Esophagus squamous epithelium (tissue), 5 donors: ENCODE measurements around the gene SKAP1. TPM values are rescaled to one million over a fixed set of nuclear protein-coding genes. Genes with fewer than 3 reads are reported as not detected.

Experiments
- DNase-seq: peaks from one replicate; lab custom pipeline; 2025; lab: John Stamatoyannopoulos, UW
- H3K27ac ChIP-seq, 4 donors: fragments of 200-600 bp; sonication (generic); one replicate each; pipeline ENCODE4 v1.5.1; 2016 to 2019; ENCODE audit warnings: mild to moderate bottlenecking in 1 of 4
- H3K27me3 ChIP-seq, 4 donors: fragments of 200-600 bp; sonication (generic); 1 replicate in 3 of 4; 2 replicates in 1 of 4; pipeline versions ENCODE4 v1.5.1 to v1.6.0; 2017 to 2021; ENCODE audit warnings: antibody characterized with exemption in 1 of 4
- H3K36me3 ChIP-seq, 3 donors: fragments of 200-600 bp; sonication (generic); one replicate each; pipeline ENCODE4 v1.5.1; 2016 to 2019
- H3K4me1 ChIP-seq, 3 donors: fragments of 200-600 bp; sonication (generic); one replicate each; pipeline ENCODE4 v1.5.1; 2017 to 2019
- H3K4me3 ChIP-seq, 4 donors: fragments of 200-600 bp; sonication (generic); 1 replicate in 3 of 4; 2 replicates in 1 of 4; pipeline ENCODE4 v1.5.1; 2016 to 2019; ENCODE audit warnings: mild to moderate bottlenecking in 2 of 4, moderate library complexity in 1 of 4
- H3K9me3 ChIP-seq, 3 donors: fragments of 200-600 bp; sonication (generic); one replicate each; pipeline ENCODE4 v1.5.1; 2016 to 2019
- CTCF ChIP-seq, 6 experiments: fragments of 450-650 bp in 4 of 6; fragments of 200-600 bp in 2 of 6; sonication (generic) in 2 of 6; IDR thresholded peaks; one replicate each; pipeline ENCODE4 v1.5.1; 2016 to 2019; ENCODE audit warnings: antibody characterized with exemption in 6 of 6, mild to moderate bottlenecking in 4 of 6, moderate library complexity in 4 of 6
- POLR2A ChIP-seq, 4 donors: fragments of 450-650 bp; IDR thresholded peaks; one replicate each; pipeline ENCODE4 v1.6.1; 2017; ENCODE audit warnings: antibody characterized with exemption in 4 of 4, mild to moderate bottlenecking in 4 of 4, moderate library complexity in 3 of 4
- WGBS, 2 donors: methylation state at CpG; one replicate each; pipeline ENCODE4 v1.1.5; 2018; 5-methylcytosine and 5-hydroxymethylcytosine counted together
- intact Hi-C: fragments of 100-400 bp; cut with DNase I; formaldehyde crosslinking; loops from one replicate; pipeline ENCODE4 v1.15.0; 2022
- total RNA-seq, 4 donors: library from RNA; depleted of rRNA; stranded (reverse); fragments of >200 nt; gene quantifications; one replicate each; pipeline ENCODE4 v1.1.0, GENCODE V29; 2016
- donor health status: DM: yes; HTN: yes; CAD: no.

Gene SKAP1
- total RNA-seq, 4 donors from 2014 or later = 0.83 to 5.1 (median 3.4) TPM; not detected in 1

- peaks cover 0 to 19% (median 10%) of the 10 kb centered on the region in 3 donors for H3K4me1 ChIP-seq
- intact Hi-C loops = no loop called here
These were observed 193.3 kb downstream of the SKAP1 start for GRCh38 chr17:48236681-48237134.

GRCh38 chr17:48234922-48235321, 195.1 kb downstream of the SKAP1 start:
- no peak for DNase-seq
- intact Hi-C loops = no loop called here
- Histone ChIP-seq H3K4me3 (no peak overlapping the region), H3K27ac (no peak overlapping the region), H3K4me1 (peaks cover 0 to 2% (median 0%) of the 10 kb centered on the region in 3 donors), H3K9me3 (no peaks in the 10 kb centered on the region), H3K27me3 (peaks cover 0 to 54% (median 0%) of the 10 kb centered on the region in 4 donors), H3K36me3 (no peaks in the 10 kb centered on the region)
- WGBS, 2 donors = 86 to 95% methylated on average over 2 of the region's 2 CpGs
- no peak for TF ChIP-seq CTCF (IDR thresholded peaks at IDR 0.05)
- no peak for TF ChIP-seq POLR2A (IDR thresholded peaks at IDR 0.05)

More at GRCh38 chr17:48236681-48237134, 193.3 kb downstream of the SKAP1 start:
- no peaks in the 10 kb centered on the region for H3K9me3 ChIP-seq
- no peak overlapping the region for H3K27ac ChIP-seq
- no peak for DNase-seq
- no peak overlapping the region for H3K4me3 ChIP-seq
- no peaks in the 10 kb centered on the region for H3K36me3 ChIP-seq
- H3K27me3 ChIP-seq = peaks cover 0 to 38% (median 0%) of the 10 kb centered on the region in 4 donors
- TF ChIP-seq POLR2A (IDR thresholded peaks at IDR 0.05) (no peak), CTCF (IDR thresholded peaks at IDR 0.05) (no peak)

GRCh38 chr17:48231995-48232959, 197.7 kb downstream of the SKAP1 start:
- Histone ChIP-seq H3K27me3 (peaks cover 0 to 78% (median 0%) of the 10 kb centered on the region in 4 donors), H3K27ac (no peak overlapping the region), H3K9me3 (no peaks in the 10 kb centered on the region), H3K36me3 (no peaks in the 10 kb centered on the region), H3K4me1 (no peaks in the 10 kb centered on the region), H3K4me3 (no peak overlapping the region)
- 61 to 65% methylated on average over 8 of the region's 8 CpGs for WGBS, 2 donors
- intact Hi-C loops = no loop called here
- TF ChIP-seq CTCF (IDR thresholded peaks at IDR 0.05) (no peak), POLR2A (IDR thresholded peaks at IDR 0.05) (no peak)
- DNase-seq = no peak

GRCh38 chr17:48229936-48230335, 200.1 kb downstream of the SKAP1 start:
- TF ChIP-seq CTCF (IDR thresholded peaks at IDR 0.05) (no peak), POLR2A (IDR thresholded peaks at IDR 0.05) (no peak)
- intact Hi-C loops = no loop called here
- Histone ChIP-seq H3K27ac (no peak overlapping the region), H3K4me3 (no peak overlapping the region), H3K36me3 (no peaks in the 10 kb centered on the region), H3K9me3 (no peaks in the 10 kb centered on the region), H3K4me1 (no peaks in the 10 kb centered on the region), H3K27me3 (peaks cover 0 to 94% (median 0%) of the 10 kb centered on the region in 4 donors)
- DNase-seq = no peak
- 50 to 67% methylated on average over 1 of the region's 1 CpG for WGBS, 2 donors

GRCh38 chr17:48228720-48229119, 201.3 kb downstream of the SKAP1 start:
- DNase-seq = no peak
- intact Hi-C loops = no loop called here
- TF ChIP-seq POLR2A (IDR thresholded peaks at IDR 0.05) = no peak
- no peak for TF ChIP-seq CTCF (IDR thresholded peaks at IDR 0.05)
- H3K4me1 ChIP-seq = no peaks in the 10 kb centered on the region
- no peak overlapping the region for H3K4me3 ChIP-seq
- no peaks in the 10 kb centered on the region for H3K36me3 ChIP-seq
- no peak overlapping the region for H3K27ac ChIP-seq
- WGBS, 2 donors = 50 to 60% methylated on average over 1 of the region's 1 CpG
- H3K9me3 ChIP-seq = no peaks in the 10 kb centered on the region
- H3K27me3 ChIP-seq = peaks cover 0 to 92% (median 0%) of the 10 kb centered on the region in 4 donors
